Natural killer cell (primary cell): ENCODE measurements around the gene FAM76A. TPM values are rescaled to one million over a fixed set of nuclear protein-coding genes. Genes with fewer than 3 reads are reported as not detected.

ENCODE experiments used
- ATAC-seq, 3 donors: fragments of 150-1000 bp in 2 of 3; fragments of 200-7000 bp in 1 of 3; cut with Tn5 transposase; 1 replicate in 1 of 3; 2 replicates in 2 of 3; pipeline ENCODE4 v1.10.0; 2021; ENCODE audit warnings: mild to moderate bottlenecking in 2 of 3, moderate library complexity in 2 of 3
- DNase-seq, 2 donors: peaks; one replicate each; pipeline versions ENCODE4 v3.0.0 to v3.0.0-alpha.2; 2013 to 2021; ENCODE audit warnings: mixed read lengths in 1 of 2
- H3K27ac ChIP-seq: one replicate; pipeline ENCODE4 v1.5.1; 2013; ENCODE audit warnings: mild to moderate bottlenecking, low read length
- H3K27me3 ChIP-seq: one replicate; pipeline ENCODE4 v1.6.1; 2013; ENCODE audit warnings: low read length; ENCODE audit not compliant: control insufficient read depth, insufficient read depth
- H3K36me3 ChIP-seq: one replicate; pipeline ENCODE4 v1.6.1; 2013; ENCODE audit warnings: low read length; ENCODE audit not compliant: control insufficient read depth, insufficient read depth
- H3K4me1 ChIP-seq: one replicate; pipeline ENCODE4 v1.6.1; 2013; ENCODE audit warnings: low read length; ENCODE audit not compliant: control insufficient read depth, insufficient read depth
- H3K4me3 ChIP-seq: one replicate; pipeline ENCODE4 v1.5.1; 2013; ENCODE audit warnings: low read length
- H3K9me3 ChIP-seq: one replicate; pipeline ENCODE4 v1.6.1; 2013; ENCODE audit warnings: low read length; ENCODE audit not compliant: control insufficient read depth, insufficient read depth
- H3K27ac Mint-ChIP-seq, 2 donors: one replicate each; pipeline ENCODE4 v1.8.0; 2022; ENCODE audit warnings: mild to moderate bottlenecking in 2 of 2, mixed read lengths in 2 of 2, moderate library complexity in 1 of 2
- H3K27me3 Mint-ChIP-seq, 2 donors: one replicate each; pipeline ENCODE4 v1.8.0; 2022; ENCODE audit warnings: low read depth in 2 of 2, mixed read lengths in 2 of 2
- H3K36me3 Mint-ChIP-seq: one replicate; pipeline ENCODE4 v1.8.0; 2022; ENCODE audit warnings: mixed read lengths
- H3K4me1 Mint-ChIP-seq, 2 donors: one replicate each; pipeline ENCODE4 v1.8.0; 2022; ENCODE audit warnings: mixed read lengths in 2 of 2
- H3K4me3 Mint-ChIP-seq: one replicate; pipeline ENCODE4 v1.8.0; 2022; ENCODE audit warnings: mild to moderate bottlenecking, moderate library complexity, mixed read lengths
- H3K9me3 Mint-ChIP-seq, 2 donors: one replicate each; pipeline ENCODE4 v1.8.0; 2022; ENCODE audit warnings: mixed read lengths in 2 of 2
- WGBS: methylation state at CpG from one replicate; pipeline ENCODE4 v1.1.7; 2013; ENCODE audit warnings: missing lambda C conversion rate; ENCODE audit not compliant: insufficient coverage; 5-methylcytosine and 5-hydroxymethylcytosine counted together
- intact Hi-C: fragments of 100-400 bp; cut with micrococcal nuclease; formaldehyde crosslinking; loops from one replicate; pipeline ENCODE4 v1.14.2; 2022
- total RNA-seq, 4 donors: library from RNA; stranded (reverse); fragments of 120-200 nt in 1 of 4; gene quantifications; one replicate each; pipeline versions ENCODE4 v1.2.3 to v1.2.4, GENCODE V29; 2013 to 2022
- TF ChIP-seq, protein P1 (sequence below): fragments of 200-600 bp; IDR thresholded peaks from one replicate; pipeline ENCODE4 v1.8.0; 2022; ENCODE audit warnings: antibody characterized with exemption

The FAM76A gene
- total RNA-seq, 3 donors from 2014 or later (not counting 1 experiment from before 2014, with no cell fraction given) = 19.5 to 21.8 (median 19.6) TPM

DNA sequence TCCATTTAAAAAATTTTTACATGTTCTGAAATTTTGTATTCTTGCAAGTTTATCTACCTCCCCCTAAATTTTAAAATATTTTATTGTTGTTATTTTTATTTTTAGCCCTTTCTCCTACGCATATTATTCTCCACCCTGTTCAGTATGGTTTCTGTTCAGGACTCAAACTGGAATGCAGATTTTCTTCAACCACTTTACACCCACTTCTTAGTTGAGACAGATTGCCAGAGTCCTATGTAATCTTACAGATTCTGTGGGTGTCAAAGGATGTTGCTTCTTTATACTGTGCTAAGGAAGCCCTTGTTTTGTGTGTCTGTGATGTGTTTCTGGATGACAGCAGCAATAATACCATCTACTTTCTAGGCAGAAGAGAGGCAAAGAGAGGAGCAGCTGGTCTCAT lies 84.1 kb downstream of the FAM76A start:
- WGBS = no CpG with 5 or more reads among the region's 1 CpG
- Mint-ChIP-seq H3K4me1 (peaks cover 0 to 1% of the 10 kb centered on the region in 2 donors), H3K36me3 (no peaks in the 10 kb centered on the region), H3K27me3 (no peaks in the 10 kb centered on the region), H3K9me3 (no peaks in the 10 kb centered on the region), H3K27ac (no peak overlapping the region), H3K4me3 (no peak overlapping the region)
- Histone ChIP-seq H3K36me3 (peaks cover 41% of the 10 kb centered on the region), H3K27ac (no peak overlapping the region), H3K9me3 (no peaks in the 10 kb centered on the region), H3K4me1 (no peaks in the 10 kb centered on the region), H3K27me3 (no peaks in the 10 kb centered on the region), H3K4me3 (no peak overlapping the region)
- TF ChIP-seq, protein P1, sequence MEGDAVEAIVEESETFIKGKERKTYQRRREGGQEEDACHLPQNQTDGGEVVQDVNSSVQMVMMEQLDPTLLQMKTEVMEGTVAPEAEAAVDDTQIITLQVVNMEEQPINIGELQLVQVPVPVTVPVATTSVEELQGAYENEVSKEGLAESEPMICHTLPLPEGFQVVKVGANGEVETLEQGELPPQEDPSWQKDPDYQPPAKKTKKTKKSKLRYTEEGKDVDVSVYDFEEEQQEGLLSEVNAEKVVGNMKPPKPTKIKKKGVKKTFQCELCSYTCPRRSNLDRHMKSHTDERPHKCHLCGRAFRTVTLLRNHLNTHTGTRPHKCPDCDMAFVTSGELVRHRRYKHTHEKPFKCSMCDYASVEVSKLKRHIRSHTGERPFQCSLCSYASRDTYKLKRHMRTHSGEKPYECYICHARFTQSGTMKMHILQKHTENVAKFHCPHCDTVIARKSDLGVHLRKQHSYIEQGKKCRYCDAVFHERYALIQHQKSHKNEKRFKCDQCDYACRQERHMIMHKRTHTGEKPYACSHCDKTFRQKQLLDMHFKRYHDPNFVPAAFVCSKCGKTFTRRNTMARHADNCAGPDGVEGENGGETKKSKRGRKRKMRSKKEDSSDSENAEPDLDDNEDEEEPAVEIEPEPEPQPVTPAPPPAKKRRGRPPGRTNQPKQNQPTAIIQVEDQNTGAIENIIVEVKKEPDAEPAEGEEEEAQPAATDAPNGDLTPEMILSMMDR = no peak
- DNase-seq (no peak), ATAC-seq (no peak)
- intact Hi-C loops = no loop called here

DNA sequence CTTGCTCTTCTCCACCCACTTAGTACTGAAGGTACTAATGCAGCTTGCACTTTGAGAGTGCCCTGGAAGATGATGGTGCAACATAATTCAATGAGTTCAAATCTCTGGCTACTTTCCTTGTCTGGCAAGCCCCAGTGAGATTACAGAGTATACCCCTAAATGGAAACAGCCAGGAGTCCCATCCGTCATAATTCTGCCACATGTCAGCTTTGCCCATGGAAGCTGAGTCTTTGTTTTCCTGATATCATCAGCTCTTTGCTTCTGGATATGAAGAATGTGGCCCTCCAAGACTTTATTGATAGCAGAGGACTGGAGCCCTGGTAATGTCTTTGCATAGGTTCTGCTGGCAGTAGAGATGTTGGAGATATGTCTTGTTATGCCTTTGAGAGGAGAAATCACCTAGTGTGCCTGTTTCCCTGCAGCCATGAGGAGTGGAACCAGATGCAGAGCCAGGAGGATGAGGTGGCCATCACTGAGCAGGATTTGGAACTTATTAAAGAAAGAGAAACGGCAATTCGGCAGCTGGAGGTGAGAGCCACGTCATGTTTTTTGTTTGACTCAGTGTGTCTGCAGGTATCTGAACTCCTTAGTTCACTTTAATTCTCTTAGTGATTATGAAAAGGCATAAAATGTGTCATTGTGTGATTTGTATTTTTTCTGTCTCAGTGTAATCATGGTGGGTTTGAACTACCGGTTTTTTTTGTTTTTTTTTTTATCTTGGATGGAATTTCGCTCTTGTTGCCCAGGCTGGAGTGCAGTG lies 86.2 kb downstream of the FAM76A start:
- WGBS = 90% methylated on average over 6 of the region's 6 CpGs
- no peak for ATAC-seq

More for the DNA sequence above, 86.2 kb downstream of the FAM76A start:
- H3K27me3 ChIP-seq = no peaks in the 10 kb centered on the region
- H3K4me3 Mint-ChIP-seq = no peak overlapping the region
- intact Hi-C loops = no loop called here
- no peaks in the 10 kb centered on the region for H3K27me3 Mint-ChIP-seq
- no peaks in the 10 kb centered on the region for H3K9me3 ChIP-seq
- H3K9me3 Mint-ChIP-seq = no peaks in the 10 kb centered on the region
- H3K4me1 Mint-ChIP-seq = no peaks in the 10 kb centered on the region
- H3K27ac Mint-ChIP-seq = no peak overlapping the region
- no peaks in the 10 kb centered on the region for H3K4me1 ChIP-seq
- no peak overlapping the region for H3K4me3 ChIP-seq
- DNase-seq = no peak
- TF ChIP-seq, protein P1 = no peak
- peaks cover 33% of the 10 kb centered on the region for H3K36me3 ChIP-seq
- H3K27ac ChIP-seq = no peak overlapping the region
- H3K36me3 Mint-ChIP-seq = no peaks in the 10 kb centered on the region

Other genes with a start within 250 kb of the FAM76A start
- gene WASF2, start 235.8 kb upstream of the FAM76A start, total RNA-seq = 100 to 1,000 TPM; 137 to 153 (median 143) TPM
- 10 to 100 TPM; 39.6 to 67.0 (median 47.0) TPM for gene AHDC1, start 121.8 kb upstream of the FAM76A start, total RNA-seq
- gene FGR, start 90.8 kb upstream of the FAM76A start, total RNA-seq = 100 to 1,000 TPM; 353 to 452 (median 362) TPM
- 10 to 100 TPM; 26.7 to 36.0 (median 34.8) TPM for gene IFI6, start 53.8 kb upstream of the FAM76A start, total RNA-seq
- gene STX12, start 47.3 kb downstream of the FAM76A start, total RNA-seq = 10 to 100 TPM; 29.6 to 36.2 (median 32.3) TPM
- 10 to 100 TPM; 25.6 to 36.4 (median 28.0) TPM for gene PPP1R8, start 104.8 kb downstream of the FAM76A start, total RNA-seq
- gene THEMIS2, start 146.6 kb downstream of the FAM76A start, total RNA-seq = 100 to 1,000 TPM; 104 to 234 (median 122) TPM
- 10 to 100 TPM; 40.6 to 60.1 (median 50.1) TPM for gene RPA2, start 188.6 kb downstream of the FAM76A start, total RNA-seq
- gene SMPDL3B, start 209.0 kb downstream of the FAM76A start, total RNA-seq = under 1 TPM; 0.24 to 0.88 (median 0.75) TPM
- 10 to 100 TPM in 2 of 3 donors, 1 to 10 TPM in 1; 8.0 to 16.8 (median 15.5) TPM for gene XKR8, start 234.0 kb downstream of the FAM76A start, total RNA-seq